HepG2 (cell line): ENCODE results near the gene PARP3. TPM values are rescaled to one million over a fixed set of nuclear protein-coding genes. Genes with fewer than 3 reads are reported as not detected.
A peak's percentile ranks its signal among the peaks of the same experiment; 100 is the strongest.

Experiments used
- AGO1 ChIP-seq: fragments of 200-400 bp; formaldehyde crosslinking; IDR thresholded peaks from 2 replicates; pipeline ENCODE4 v1.6.1; 2017; ENCODE audit warnings: mild to moderate bottlenecking, low read depth, low read length, moderate library complexity; ENCODE audit not compliant: poor library complexity, severe bottlenecking
- CBX5 ChIP-seq: sonication (generic); formaldehyde crosslinking; IDR thresholded peaks from 2 replicates; pipeline ENCODE4 v1.4.0; 2020; ENCODE audit warnings: missing genetic modification reagents, borderline replicate concordance
- CREB1 ChIP-seq, 2 experiments: fragments of 450-650 bp in 1 of 2; IDR thresholded peaks; 2 replicates each; pipeline ENCODE4 v1.6.1; 2016 to 2017; ENCODE audit warnings: control low read depth in 1 of 2, mild to moderate bottlenecking in 1 of 2, missing compliant biosample characterization in 1 of 2, missing genetic modification characterization in 1 of 2
- EHMT2 ChIP-seq: fragments of 200-600 bp; sonication (generic); IDR thresholded peaks from 2 replicates; pipeline ENCODE4 v1.7.0; 2017; ENCODE audit warnings: antibody characterized with exemption, low read depth, low read length, borderline replicate concordance
- MAFG ChIP-seq: sonication (generic); formaldehyde crosslinking; IDR thresholded peaks from 2 replicates; pipeline ENCODE4 v1.5.1; 2020; ENCODE audit warnings: mild to moderate bottlenecking, missing genetic modification reagents
- RNF2 ChIP-seq: fragments of 450-650 bp; conservative IDR thresholded peaks from 2 replicates; pipeline ENCODE4 v1.6.1; 2016; ENCODE audit warnings: low read depth
- SMAD9 ChIP-seq: sonication (generic); formaldehyde crosslinking; IDR thresholded peaks from 2 replicates; pipeline ENCODE4 v1.5.1; 2020; ENCODE audit warnings: mild to moderate bottlenecking, missing genetic modification reagents
- SUZ12 ChIP-seq: fragments of 150-350 bp; IDR thresholded peaks from 2 replicates; pipeline ENCODE4 v1.6.1; 2014; ENCODE audit warnings: low read depth, low read length
- TGIF2 ChIP-seq: IDR thresholded peaks from 2 replicates; pipeline ENCODE4 v1.6.1; 2016; ENCODE audit warnings: control low read depth, missing compliant biosample characterization
- ZFP36L1 ChIP-seq: sonication (generic); formaldehyde crosslinking; IDR thresholded peaks from 2 replicates; pipeline ENCODE4 v1.8.0; 2022; ENCODE audit warnings: mild to moderate bottlenecking, missing genetic modification reagents, moderate library complexity
- ZNF567 ChIP-seq: sonication (generic); formaldehyde crosslinking; IDR thresholded peaks from 2 replicates; pipeline ENCODE4 v1.8.1; 2023; ENCODE audit warnings: mild to moderate bottlenecking, missing genetic modification reagents, borderline replicate concordance
- ZNF569 ChIP-seq: sonication (generic); formaldehyde crosslinking; IDR thresholded peaks from 2 replicates; pipeline ENCODE4 v1.5.0; 2020; ENCODE audit warnings: mild to moderate bottlenecking, missing genetic modification reagents, moderate library complexity, borderline replicate concordance
- ZNF777 ChIP-seq: sonication (generic); formaldehyde crosslinking; IDR thresholded peaks from 2 replicates; pipeline ENCODE4 v1.4.0; 2020; ENCODE audit warnings: missing genetic modification reagents
- polyA plus RNA-seq, 8 experiments: library from polyadenylated mRNA; depleted of rRNA in 3 of 8; stranded (reverse) in 7 of 8; unstranded in 1 of 8; fragments of >200 nt; fragmentation: Illumina TruSeq in 4 of 8; extraction: Trizol in 4 of 8; gene quantifications; 2 replicates each; pipeline versions ENCODE4 v1.2.1 to v1.2.3, GENCODE V29; 2011 to 2016; ENCODE audit warnings: low read depth in 4 of 8, missing spikeins in 1 of 8, mixed read lengths in 1 of 8; ENCODE audit not compliant: insufficient read depth in 1 of 8
- total RNA-seq, 5 experiments: library from RNA; depleted of rRNA; stranded (reverse); fragments of >200 nt; fragmentation: Illumina TruSeq; extraction: Trizol; gene quantifications; 2 replicates each; pipeline ENCODE4 v1.2.3, GENCODE V29; 2016; ENCODE audit warnings: low read depth in 1 of 5
- TF ChIP-seq, protein P1 (sequence below): sonication (generic); formaldehyde crosslinking; IDR thresholded peaks from 2 replicates; pipeline ENCODE4 v1.4.0; 2020; ENCODE audit warnings: mild to moderate bottlenecking, missing genetic modification reagents
- TF ChIP-seq, protein P2 (sequence below): sonication (generic); formaldehyde crosslinking; IDR thresholded peaks from 2 replicates; pipeline ENCODE4 v1.9.0; 2022; ENCODE audit warnings: low read depth, missing genetic modification reagents
- TF ChIP-seq, protein P3 (sequence below): fragments of 450-650 bp; IDR thresholded peaks from 2 replicates; pipeline ENCODE4 v1.6.1; 2017
- TF ChIP-seq, protein P4 (sequence below): sonication (generic); formaldehyde crosslinking; IDR thresholded peaks from 2 replicates; pipeline ENCODE4 v1.8.0; 2022; ENCODE audit warnings: missing genetic modification reagents, low read depth, mild to moderate bottlenecking, borderline replicate concordance
- TF ChIP-seq, protein P5 (sequence below): sonication (generic); formaldehyde crosslinking; IDR thresholded peaks from 2 replicates; pipeline ENCODE4 v1.4.0; 2020; ENCODE audit warnings: missing genetic modification reagents; ENCODE audit errors: not compliant biosample characterization

The PARP3 gene
- total and polyA plus RNA-seq, 2 of the 13 experiments (the other 11 are each of a cell fraction or from before 2014, with no cell fraction given): 11.2 to 21.5 TPM

DNA sequence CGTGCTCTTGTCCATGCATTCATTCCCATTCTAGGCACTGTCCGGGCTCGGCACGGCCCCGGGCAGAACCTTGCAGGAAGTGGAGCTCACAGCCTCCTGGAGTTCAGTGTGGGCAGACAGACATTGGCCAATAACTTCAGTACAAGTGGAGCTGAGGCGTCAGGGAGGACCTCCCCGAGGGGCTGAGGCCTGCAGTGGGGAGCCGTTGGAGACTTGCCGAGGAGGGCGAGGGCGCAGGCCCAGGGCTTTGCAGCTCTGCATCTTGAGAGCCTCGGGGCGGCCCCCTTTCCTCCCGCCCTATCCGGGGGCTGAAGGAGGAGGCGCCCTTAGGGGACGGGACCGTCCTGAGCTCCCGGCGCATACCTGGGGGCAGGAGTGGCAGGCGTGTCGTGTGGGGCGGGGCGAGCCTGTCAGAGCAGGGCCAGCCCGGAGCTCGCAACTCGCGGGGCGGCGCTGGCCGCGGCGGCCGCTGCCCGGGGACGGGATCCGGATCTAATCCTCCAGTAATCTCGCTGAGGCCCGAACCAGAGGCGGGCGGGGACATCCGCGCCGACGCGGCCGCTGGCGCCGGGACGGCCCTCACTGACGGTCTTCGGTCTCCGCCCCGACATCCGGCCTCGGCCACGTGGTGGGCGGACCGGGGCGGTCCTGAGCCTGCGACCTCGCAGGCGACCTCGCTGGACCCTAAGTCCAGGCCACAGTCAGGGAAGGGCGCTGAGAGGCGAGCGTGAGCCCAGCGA lies 40.8 kb downstream of the PARP3 start, which contains the start of gene ACY1 (continued):
- TF ChIP-seq EHMT2 (no peak), MAFG (CRISPR knock-in tag) (no peak), ZFP36L1 (CRISPR knock-in tag) (peak; percentile 97), ZNF567 (CRISPR knock-in tag) (peak; percentile 93; the same call in 1 of the 2 replicates), SUZ12 (no peak), TGIF2 (CRISPR knock-in tag) (peak; percentile 81; the same call in 1 of the 2 replicates), CREB1 (IDR thresholded peaks at IDR 0.05) (peak; percentile 62; the same call in 1 of the 2 replicates), CREB1 (CRISPR knock-in tag; IDR thresholded peaks at IDR 0.05) (no peak), AGO1 (peak; percentile 32), SMAD9 (0 out of 2 replicates have a peak, but pooled peaks have one; percentile 59), ZNF569 (CRISPR knock-in tag) (0 out of 2 replicates have a peak, but pooled peaks have one; percentile 57), ZNF777 (peak; percentile 65; the same call in 1 of the 2 replicates), CBX5 (no peak; the same call in 1 of the 2 replicates), RNF2 (no peak)
- TF ChIP-seq, protein P1, sequence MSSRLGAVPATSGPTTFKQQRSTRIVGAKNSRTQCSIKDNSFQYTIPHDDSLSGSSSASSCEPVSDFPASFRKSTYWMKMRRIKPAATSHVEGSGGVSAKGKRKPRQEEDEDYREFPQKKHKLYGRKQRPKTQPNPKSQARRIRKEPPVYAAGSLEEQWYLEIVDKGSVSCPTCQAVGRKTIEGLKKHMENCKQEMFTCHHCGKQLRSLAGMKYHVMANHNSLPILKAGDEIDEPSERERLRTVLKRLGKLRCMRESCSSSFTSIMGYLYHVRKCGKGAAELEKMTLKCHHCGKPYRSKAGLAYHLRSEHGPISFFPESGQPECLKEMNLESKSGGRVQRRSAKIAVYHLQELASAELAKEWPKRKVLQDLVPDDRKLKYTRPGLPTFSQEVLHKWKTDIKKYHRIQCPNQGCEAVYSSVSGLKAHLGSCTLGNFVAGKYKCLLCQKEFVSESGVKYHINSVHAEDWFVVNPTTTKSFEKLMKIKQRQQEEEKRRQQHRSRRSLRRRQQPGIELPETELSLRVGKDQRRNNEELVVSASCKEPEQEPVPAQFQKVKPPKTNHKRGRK (CRISPR knock-in tag): 0 out of 2 replicates have a peak, but pooled peaks have one; percentile 58
- TF ChIP-seq, protein P2, sequence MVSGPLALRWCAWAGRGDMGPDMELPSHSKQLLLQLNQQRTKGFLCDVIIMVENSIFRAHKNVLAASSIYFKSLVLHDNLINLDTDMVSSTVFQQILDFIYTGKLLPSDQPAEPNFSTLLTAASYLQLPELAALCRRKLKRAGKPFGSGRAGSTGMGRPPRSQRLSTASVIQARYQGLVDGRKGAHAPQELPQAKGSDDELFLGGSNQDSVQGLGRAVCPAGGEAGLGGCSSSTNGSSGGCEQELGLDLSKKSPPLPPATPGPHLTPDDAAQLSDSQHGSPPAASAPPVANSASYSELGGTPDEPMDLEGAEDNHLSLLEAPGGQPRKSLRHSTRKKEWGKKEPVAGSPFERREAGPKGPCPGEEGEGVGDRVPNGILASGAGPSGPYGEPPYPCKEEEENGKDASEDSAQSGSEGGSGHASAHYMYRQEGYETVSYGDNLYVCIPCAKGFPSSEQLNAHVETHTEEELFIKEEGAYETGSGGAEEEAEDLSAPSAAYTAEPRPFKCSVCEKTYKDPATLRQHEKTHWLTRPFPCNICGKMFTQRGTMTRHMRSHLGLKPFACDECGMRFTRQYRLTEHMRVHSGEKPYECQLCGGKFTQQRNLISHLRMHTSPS (CRISPR knock-in tag): no peak; the same call in 1 of the 2 replicates
- TF ChIP-seq, protein P3, sequence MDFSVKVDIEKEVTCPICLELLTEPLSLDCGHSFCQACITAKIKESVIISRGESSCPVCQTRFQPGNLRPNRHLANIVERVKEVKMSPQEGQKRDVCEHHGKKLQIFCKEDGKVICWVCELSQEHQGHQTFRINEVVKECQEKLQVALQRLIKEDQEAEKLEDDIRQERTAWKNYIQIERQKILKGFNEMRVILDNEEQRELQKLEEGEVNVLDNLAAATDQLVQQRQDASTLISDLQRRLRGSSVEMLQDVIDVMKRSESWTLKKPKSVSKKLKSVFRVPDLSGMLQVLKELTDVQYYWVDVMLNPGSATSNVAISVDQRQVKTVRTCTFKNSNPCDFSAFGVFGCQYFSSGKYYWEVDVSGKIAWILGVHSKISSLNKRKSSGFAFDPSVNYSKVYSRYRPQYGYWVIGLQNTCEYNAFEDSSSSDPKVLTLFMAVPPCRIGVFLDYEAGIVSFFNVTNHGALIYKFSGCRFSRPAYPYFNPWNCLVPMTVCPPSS: no peak
- TF ChIP-seq, protein P4, sequence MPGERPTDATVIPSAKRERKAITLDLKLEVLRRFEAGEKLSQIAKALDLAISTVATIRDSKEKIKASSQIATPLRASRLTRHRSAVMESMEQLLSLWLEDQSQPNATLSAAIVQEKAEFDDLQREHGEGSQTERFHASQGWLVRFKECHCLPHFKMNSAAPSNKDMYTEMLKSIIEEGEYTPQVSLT (CRISPR knock-in tag): no peak; the same call in 1 of the 2 replicates
- TF ChIP-seq, protein P5, sequence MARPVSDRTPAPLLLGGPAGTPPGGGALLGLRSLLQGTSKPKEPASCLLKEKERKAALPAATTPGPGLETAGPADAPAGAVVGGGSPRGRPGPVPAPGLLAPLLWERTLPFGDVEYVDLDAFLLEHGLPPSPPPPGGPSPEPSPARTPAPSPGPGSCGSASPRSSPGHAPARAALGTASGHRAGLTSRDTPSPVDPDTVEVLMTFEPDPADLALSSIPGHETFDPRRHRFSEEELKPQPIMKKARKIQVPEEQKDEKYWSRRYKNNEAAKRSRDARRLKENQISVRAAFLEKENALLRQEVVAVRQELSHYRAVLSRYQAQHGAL (CRISPR knock-in tag): peak; percentile 61
